Measurements from ENCODE around the gene TNFRSF1A.
A peak's percentile ranks its signal among the peaks of the same experiment; 100 is the strongest.

Gene TNFRSF1A

DNA sequence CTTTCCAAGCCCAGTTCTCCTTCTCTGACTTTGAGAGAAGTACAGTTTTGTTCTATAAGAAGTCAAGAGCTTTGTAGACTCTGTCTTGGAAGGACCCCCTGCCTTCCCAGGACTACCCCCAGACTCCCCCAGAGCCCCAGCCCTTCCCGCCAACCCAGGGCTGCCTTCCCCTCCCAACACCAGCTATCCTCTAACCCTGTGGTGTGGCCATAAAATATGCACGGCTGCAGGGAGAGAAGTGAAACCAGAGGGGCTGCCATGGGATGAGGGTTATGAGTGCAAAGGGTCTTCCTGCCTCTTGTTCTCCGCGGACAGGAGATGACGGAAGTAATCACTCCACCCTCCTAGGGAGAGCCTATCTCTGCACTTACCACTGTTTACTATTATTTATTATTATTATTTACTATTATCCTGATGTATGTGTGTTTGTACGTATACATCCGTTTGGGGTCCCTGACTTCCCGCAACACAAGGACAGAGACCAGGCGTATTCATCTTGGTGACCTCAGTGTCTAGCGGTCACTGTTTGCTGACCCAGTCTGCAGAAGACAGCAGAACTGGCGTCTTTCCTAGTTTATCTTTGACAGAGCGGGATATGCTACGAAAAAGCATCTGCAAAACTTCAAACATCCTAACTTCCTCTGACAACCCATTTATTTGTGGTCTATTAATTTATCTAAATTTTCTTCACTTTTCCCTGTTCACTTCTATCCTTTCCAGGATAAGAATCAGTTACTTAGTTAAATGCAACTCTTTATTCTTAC, 37.0 kb upstream of the TNFRSF1A start:
- DNase-seq (ENCODE audit: insufficient read length, low spot score), result no peak
- TF ChIP-seq POLR2A (IDR thresholded peaks at IDR 0.05; ENCODE audit: low read depth, low read length), result no peak
- no peak for FAIRE-seq

DNA sequence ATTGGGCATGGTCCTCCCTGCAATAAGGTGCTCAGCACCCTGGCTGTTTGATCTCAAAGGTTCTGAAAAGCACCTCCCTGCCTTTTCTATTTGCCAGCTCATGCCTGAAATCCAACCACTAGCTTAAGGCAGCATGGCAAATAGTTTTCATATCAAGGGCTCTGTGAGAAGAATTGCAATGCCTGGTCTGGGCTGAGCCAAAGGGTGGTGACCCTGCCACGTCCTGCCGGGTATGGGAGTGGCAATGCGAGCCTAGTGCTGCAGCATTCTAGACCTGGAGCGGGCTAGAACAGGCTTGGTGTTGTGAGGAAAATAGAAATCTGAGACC, 35.8 kb upstream of the TNFRSF1A start:
- no peak for DNase-seq (ENCODE audit: insufficient read length, low spot score)
- no peak for TF ChIP-seq POLR2A (IDR thresholded peaks at IDR 0.05; ENCODE audit: low read depth, low read length)
- no peak for FAIRE-seq

DNA sequence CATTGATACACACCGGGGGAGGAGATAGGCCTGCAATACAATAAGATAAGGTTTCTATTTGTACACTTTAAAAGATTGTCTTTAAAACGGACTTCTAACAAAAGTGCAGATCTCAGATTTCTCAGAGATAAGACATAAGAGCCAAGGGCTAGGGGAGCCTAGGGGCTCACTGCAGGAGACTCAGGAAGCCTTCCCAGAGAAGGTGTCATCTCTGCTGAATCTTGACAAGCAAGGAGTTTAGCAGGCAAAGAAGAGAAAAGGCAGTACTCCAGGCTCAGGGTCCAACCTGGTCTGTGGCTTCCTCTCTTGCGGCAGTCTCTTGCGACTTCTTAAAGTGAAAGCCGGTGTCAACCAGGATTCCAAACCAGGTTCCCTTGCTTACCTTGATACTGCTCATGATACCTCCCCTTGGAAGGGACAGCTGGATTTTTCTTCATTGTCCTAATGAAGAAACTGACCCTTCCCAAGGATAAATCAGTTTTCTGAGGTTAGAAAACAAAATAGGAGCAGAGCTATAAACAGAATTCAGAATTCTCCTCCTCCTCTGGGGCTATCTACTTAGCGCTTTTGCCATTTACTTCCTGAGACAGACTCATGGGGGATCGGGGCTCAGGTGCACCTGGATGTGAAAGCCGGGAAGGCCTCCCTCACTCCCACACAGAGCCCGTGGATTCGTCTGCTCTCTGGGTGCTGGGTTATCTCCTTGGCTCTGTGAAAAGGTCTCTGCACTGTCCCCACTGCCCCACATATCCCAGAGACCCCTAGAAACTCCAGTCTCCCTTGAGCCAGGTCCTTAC, 35.2 kb upstream of the TNFRSF1A start:
- no peak for TF ChIP-seq POLR2A (IDR thresholded peaks at IDR 0.05; ENCODE audit: low read depth, low read length)
- no peak for DNase-seq (ENCODE audit: insufficient read length, low spot score)
- no peak for FAIRE-seq

DNA sequence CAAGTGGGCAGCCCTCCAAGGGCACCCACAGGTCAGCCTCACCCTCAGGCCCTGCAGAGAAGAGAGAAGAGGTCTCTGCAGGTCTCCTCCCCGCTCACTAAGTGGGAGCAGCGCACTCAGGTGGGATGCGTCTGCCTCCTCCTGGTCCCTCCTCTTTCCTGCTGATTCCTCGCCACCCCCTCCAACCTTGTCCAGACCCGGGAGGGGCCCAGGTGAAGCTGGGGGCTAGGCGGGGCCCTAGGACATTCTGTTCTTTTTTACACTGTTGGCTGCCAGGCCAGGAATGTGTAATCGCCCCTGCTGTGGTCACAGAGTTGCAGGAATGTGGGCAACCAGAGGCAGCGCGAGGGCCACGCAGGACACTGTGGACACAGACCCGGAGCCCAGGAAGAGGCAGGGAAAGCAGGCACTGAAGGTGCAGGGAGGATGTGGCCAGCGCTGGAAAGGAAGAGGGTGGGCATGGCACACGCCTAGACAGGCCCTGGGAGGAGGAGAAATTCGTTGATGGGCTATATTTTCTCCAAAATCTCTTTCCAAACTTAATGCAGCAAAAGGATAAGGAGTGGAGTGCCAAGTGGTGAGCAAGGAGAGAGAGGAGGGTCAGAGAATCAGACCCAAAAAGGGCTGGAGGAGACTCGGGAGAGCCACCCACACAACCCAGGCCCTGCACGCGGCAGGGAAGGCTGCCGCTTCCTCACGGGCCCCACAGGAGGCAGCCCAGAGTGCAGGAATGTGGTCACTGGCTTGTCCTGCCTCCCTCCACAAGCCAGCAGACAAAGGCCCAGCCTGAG, 34.4 kb upstream of the TNFRSF1A start:
- no peak for TF ChIP-seq POLR2A (IDR thresholded peaks at IDR 0.05; ENCODE audit: low read depth, low read length)
- peak; percentile 73 for DNase-seq (ENCODE audit: insufficient read length, low spot score)
- no peak for FAIRE-seq

DNA sequence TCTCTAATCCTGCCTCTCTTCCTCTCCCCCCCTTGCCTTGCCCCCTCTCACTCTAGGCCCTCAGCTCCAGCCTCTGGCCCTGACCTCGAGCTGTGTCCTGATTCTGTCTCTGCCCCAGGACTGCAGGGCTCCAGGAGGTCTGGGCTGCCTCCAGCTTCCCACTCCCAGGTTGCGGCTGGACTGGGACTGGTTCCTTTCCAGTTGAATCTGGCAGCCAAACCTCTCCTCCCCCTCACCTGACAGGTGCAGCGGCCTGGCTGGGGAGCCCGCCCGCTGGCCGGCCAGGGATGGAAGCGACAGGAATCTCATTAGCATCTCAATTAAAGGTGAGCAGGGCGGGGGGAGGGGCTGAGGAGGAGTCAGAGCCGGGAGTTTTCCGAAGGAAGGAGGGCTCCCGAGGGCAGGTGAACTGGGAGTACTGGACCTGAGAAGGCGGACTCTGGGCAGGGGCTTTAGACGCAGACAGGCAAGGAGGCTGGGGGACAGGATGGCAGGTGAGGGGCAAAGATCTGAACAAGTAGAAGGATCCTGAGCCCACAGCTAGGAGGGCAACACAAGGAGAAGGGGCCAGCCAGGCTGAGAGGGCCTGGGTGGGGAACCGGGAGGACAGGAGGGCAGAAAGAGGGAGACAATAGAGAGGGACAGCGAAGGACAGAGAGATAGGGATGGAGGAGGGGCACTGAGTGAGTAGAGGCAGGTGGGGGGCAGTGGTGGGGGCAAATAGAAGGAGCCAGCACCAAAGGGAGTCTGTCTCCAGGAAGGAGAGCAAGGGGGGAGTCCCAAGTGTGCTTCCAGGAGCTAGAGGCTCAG, 33.6 kb upstream of the TNFRSF1A start, which contains the start of gene SCNN1A:
SCNN1A (minus strand) TSS at position 295 of the 810 bp plus-strand sequence. CDS start 780 bp downstream, outside the sequence.
- FAIRE-seq, result no peak
- TF ChIP-seq POLR2A (IDR thresholded peaks at IDR 0.05; ENCODE audit: low read depth, low read length), result no peak
- no peak for DNase-seq (ENCODE audit: insufficient read length, low spot score)

DNA sequence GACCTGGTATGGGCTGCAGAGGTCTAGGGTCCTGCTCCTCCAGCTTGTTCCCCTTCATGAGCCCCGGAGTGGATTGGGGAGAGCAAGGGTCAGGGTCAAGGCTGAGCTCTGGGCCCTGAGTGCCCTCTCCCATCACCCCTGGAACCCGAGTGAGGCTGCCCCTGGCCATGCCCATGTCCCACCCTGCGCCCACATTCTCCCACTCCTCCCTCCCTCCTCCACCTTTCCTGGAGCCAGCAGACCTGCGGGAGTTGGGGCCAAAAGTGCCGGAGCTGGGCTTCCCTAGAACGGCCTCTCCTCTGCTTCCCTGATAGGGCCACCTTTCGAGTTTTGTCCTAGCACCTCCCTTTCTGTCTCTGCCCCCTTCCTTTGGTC, 32.9 kb upstream of the TNFRSF1A start:
- FAIRE-seq (no peak), DNase-seq (ENCODE audit: insufficient read length, low spot score) (no peak)
- no peak for TF ChIP-seq POLR2A (IDR thresholded peaks at IDR 0.05; ENCODE audit: low read depth, low read length)

DNA sequence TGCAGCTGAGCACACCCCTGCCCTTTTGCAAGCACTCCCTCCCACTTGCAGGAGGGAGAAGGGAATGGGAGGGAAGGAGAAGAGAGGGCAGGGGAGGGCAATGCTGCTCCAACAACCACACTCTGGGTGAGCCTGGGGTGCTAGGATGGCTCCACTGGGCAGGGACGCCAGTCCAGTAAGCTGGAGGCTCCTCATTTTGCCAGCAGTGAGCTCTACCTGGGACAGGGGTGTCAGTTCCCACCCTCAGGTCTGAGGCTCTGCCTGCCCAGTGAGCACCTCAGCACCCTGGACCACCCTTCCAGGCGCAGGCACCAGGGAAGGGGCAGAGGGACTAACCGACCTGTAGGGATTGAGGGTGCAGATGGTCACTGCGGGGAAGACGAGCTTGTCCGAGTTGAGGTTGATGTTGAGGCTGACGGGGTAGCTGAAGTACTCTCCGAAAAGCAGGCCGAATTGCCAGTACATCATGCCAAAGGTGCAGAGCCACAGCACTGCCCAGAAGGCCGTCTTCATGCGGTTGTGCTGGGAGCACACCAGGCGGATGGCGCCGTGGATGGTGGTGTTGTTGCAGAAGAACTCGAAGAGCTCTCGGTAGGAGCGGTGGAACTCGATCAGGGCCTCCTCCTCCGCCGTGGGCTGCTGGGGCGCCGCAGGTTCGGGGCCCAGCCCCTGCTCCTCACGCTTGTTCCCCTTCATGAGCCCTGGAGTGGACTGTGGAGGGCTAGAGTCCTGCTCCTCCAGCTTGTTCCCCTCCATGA, 32.3 kb upstream of the TNFRSF1A start:
- no peak for FAIRE-seq

DNA sequence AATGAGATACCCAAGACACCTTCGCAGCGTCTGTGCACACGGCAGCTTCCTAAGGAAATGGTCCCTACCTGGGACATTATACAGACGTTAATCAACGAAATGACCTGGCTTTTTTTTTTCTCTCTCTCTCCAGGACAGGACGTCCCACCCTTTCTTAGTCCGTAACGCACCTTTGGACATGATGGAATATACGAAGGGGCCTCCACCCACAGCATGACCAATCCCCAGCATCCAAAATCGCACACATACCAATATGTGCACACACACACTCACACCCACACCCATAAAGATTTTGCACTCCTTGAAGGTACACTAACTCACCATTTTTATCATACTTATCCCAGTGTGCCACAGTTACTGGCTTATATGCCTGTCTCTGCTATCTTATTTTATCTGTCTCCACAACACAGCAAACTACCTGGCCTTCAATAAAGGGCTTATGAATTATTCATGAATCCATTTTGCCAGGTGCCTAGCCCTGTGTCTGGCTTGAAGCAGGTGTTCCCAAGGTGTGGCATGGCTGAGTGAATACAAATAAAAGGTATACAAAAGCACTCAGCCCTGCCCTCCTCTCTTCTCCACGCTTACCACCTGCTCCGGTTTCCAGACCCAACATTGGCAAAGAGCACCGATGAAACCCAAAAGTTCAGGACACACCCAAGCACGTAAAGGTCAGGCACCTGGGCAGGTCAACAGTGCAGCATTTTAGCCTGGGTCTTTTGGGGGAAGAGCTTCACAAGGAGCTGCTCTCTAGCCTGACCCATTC, 31.3 kb upstream of the TNFRSF1A start:
- FAIRE-seq (no peak), DNase-seq (ENCODE audit: insufficient read length, low spot score) (no peak)
- TF ChIP-seq POLR2A (IDR thresholded peaks at IDR 0.05; ENCODE audit: low read depth, low read length), result no peak

More for the DNA sequence above, 32.3 kb upstream of the TNFRSF1A start:
- no peak for TF ChIP-seq POLR2A (IDR thresholded peaks at IDR 0.05; ENCODE audit: low read depth, low read length)
- DNase-seq (ENCODE audit: insufficient read length, low spot score), result no peak

GRCh38 chr12:6372403-6373003, 30.6 kb upstream of the TNFRSF1A start:
- TF ChIP-seq POLR2A (IDR thresholded peaks at IDR 0.05; ENCODE audit: low read depth, low read length), result no peak
- FAIRE-seq (no peak), DNase-seq (ENCODE audit: insufficient read length, low spot score) (peak; percentile 72)

GRCh38 chr12:6370994-6371754, 29.3 kb upstream of the TNFRSF1A start:
- FAIRE-seq (peak; percentile 87), DNase-seq (ENCODE audit: insufficient read length, low spot score) (peak; percentile 87)
- no peak for TF ChIP-seq POLR2A (IDR thresholded peaks at IDR 0.05; ENCODE audit: low read depth, low read length)

- no peak for FAIRE-seq
- DNase-seq (ENCODE audit: insufficient read length, low spot score), result no peak
- no peak for TF ChIP-seq POLR2A (IDR thresholded peaks at IDR 0.05; ENCODE audit: low read depth, low read length)
Observed at GRCh38 chr12:6370576-6370935, 28.7 kb upstream of the TNFRSF1A start.
